ENCODE results near the gene IGSF9B.

- TF ChIP-seq CTCF (optimal IDR thresholded peaks at IDR 0.05 in 1 of 3, IDR thresholded peaks at IDR 0.05 in 1 of 3, conservative IDR thresholded peaks at IDR 0.05 in 1 of 3; ENCODE audit: extremely low read depth in 1 of 3, insufficient read depth in 2 of 3, low read length in 3 of 3) (no peak), EZH2 (IDR thresholded peaks at IDR 0.05; ENCODE audit: low read length) (no peak)
Observed at GRCh38 chr11:133936592-133936991, 20.2 kb downstream of the IGSF9B start.

Data from keratinocyte (primary cell).